Measurements from ENCODE around the gene SPINK7. TPM values are rescaled to one million over a fixed set of nuclear protein-coding genes. Genes with fewer than 3 reads are reported as not detected.

SPINK7 gene
- total RNA-seq, 3 donors from 2014 or later (not counting 1 experiment from before 2014, with no cell fraction given): not detected

DNA sequence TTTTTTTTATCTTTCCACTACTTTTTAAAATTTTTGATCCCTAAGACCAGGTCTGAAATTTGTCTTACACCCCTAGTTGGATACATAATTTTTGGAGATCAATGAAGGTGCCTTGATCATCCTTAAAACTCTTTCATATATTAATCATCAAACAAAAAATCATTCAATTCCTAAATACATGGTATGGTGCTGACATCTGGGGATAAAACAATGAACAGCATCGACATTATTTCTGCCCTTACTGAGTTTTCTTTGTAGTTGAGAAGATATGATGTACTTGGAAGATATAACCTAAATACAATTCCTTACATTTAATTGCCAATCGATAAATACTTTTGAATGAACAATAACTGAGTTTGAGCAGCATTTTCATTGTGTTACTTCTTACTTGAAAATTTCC lies 41.4 kb downstream of the SPINK7 start:
- Mint-ChIP-seq H3K4me3 (no peak overlapping the region), H3K36me3 (no peaks in the 10 kb centered on the region), H3K27me3 (ENCODE audit: low read depth in 2 of 2) (peaks cover 5 to 24% of the 10 kb centered on the region in 2 donors), H3K9me3 (no peaks in the 10 kb centered on the region), H3K4me1 (no peaks in the 10 kb centered on the region), H3K27ac (no peak overlapping the region)
- no peak overlapping the region for H3K27ac ChIP-seq (ENCODE audit: low read length)
- intact Hi-C loops (cut with micrococcal nuclease): no loop called here
- no CpG with 5 or more reads among the region's 2 CpGs for WGBS (ENCODE audit: insufficient coverage)
- H3K27me3 ChIP-seq (ENCODE audit: control insufficient read depth, insufficient read depth, low read length): peaks cover 2% of the 10 kb centered on the region
- DNase-seq (no peak), ATAC-seq (no peak)
- H3K9me3 ChIP-seq (ENCODE audit: control insufficient read depth, insufficient read depth, low read length): no peaks in the 10 kb centered on the region
- no peaks in the 10 kb centered on the region for H3K36me3 ChIP-seq (ENCODE audit: control insufficient read depth, insufficient read depth, low read length)
- TF ChIP-seq, protein P1, sequence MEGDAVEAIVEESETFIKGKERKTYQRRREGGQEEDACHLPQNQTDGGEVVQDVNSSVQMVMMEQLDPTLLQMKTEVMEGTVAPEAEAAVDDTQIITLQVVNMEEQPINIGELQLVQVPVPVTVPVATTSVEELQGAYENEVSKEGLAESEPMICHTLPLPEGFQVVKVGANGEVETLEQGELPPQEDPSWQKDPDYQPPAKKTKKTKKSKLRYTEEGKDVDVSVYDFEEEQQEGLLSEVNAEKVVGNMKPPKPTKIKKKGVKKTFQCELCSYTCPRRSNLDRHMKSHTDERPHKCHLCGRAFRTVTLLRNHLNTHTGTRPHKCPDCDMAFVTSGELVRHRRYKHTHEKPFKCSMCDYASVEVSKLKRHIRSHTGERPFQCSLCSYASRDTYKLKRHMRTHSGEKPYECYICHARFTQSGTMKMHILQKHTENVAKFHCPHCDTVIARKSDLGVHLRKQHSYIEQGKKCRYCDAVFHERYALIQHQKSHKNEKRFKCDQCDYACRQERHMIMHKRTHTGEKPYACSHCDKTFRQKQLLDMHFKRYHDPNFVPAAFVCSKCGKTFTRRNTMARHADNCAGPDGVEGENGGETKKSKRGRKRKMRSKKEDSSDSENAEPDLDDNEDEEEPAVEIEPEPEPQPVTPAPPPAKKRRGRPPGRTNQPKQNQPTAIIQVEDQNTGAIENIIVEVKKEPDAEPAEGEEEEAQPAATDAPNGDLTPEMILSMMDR (IDR thresholded peaks at IDR 0.05): no peak
- no peak overlapping the region for H3K4me3 ChIP-seq (ENCODE audit: low read length)
- H3K4me1 ChIP-seq (ENCODE audit: control insufficient read depth, insufficient read depth, low read length): no peaks in the 10 kb centered on the region

DNA sequence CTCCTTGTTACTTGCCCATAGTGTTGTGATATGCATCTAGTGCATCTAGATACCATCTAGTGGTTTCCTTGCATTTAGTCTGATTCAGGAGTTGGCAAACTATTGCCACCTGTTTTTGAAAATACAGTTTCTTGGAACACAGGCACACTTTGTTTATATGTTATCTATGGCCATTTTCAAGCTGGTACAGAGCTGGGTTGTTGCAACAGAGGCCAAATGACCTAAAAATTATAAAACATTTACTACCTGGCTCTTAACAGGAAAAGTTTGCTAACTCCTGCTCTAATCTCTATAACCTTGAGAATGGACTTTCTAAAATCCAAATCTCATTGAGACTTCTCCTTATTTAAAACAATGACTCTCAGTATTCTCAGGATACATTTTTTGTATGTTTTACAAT lies 52.1 kb downstream of the SPINK7 start:
- Histone ChIP-seq H3K27ac (ENCODE audit: low read length) (no peak overlapping the region), H3K4me3 (ENCODE audit: low read length) (no peak overlapping the region), H3K36me3 (ENCODE audit: control insufficient read depth, insufficient read depth, low read length) (no peaks in the 10 kb centered on the region), H3K9me3 (ENCODE audit: control insufficient read depth, insufficient read depth, low read length) (no peaks in the 10 kb centered on the region), H3K27me3 (ENCODE audit: control insufficient read depth, insufficient read depth, low read length) (peaks cover 2% of the 10 kb centered on the region), H3K4me1 (ENCODE audit: control insufficient read depth, insufficient read depth, low read length) (no peaks in the 10 kb centered on the region)
- intact Hi-C loops (cut with micrococcal nuclease): no loop called here
- no peak for ATAC-seq
- TF ChIP-seq, protein P1 (IDR thresholded peaks at IDR 0.05): no peak
- H3K4me3 Mint-ChIP-seq: no peak overlapping the region
- H3K36me3 Mint-ChIP-seq: no peaks in the 10 kb centered on the region
- no peaks in the 10 kb centered on the region for H3K4me1 Mint-ChIP-seq
- H3K9me3 Mint-ChIP-seq: peaks cover 0 to 3% of the 10 kb centered on the region in 2 donors
- no peak for DNase-seq
- H3K27ac Mint-ChIP-seq: no peak overlapping the region
- H3K27me3 Mint-ChIP-seq (ENCODE audit: low read depth in 2 of 2): peaks cover 9 to 32% of the 10 kb centered on the region in 2 donors

Other genes with a start within 250 kb of the SPINK7 start
- gene SPINK5, start 248.4 kb upstream of the SPINK7 start, total RNA-seq: not detected
- gene SPINK14, start 143.9 kb upstream of the SPINK7 start, total RNA-seq: not detected
- not detected for gene SPINK6, start 109.4 kb upstream of the SPINK7 start, total RNA-seq
- not detected for gene MARCOL, start 73.9 kb upstream of the SPINK7 start, total RNA-seq
- not detected for gene SPINK13, start 43.6 kb upstream of the SPINK7 start, total RNA-seq
- not detected for gene SPINK9, start 23.1 kb downstream of the SPINK7 start, total RNA-seq
- gene FBXO38, start 71.5 kb downstream of the SPINK7 start, total RNA-seq: 10 to 100 TPM; 55.2 to 76.6 (median 65.1) TPM

All from natural killer cell (primary cell).